Measurements from ENCODE around the gene DDX1.
"Not testable (repeated sequence)": the region's sequence is repeated elsewhere in the genome, so short reads cannot be mapped to it uniquely, and the experiment has no call there.

The DDX1 gene

DNA sequence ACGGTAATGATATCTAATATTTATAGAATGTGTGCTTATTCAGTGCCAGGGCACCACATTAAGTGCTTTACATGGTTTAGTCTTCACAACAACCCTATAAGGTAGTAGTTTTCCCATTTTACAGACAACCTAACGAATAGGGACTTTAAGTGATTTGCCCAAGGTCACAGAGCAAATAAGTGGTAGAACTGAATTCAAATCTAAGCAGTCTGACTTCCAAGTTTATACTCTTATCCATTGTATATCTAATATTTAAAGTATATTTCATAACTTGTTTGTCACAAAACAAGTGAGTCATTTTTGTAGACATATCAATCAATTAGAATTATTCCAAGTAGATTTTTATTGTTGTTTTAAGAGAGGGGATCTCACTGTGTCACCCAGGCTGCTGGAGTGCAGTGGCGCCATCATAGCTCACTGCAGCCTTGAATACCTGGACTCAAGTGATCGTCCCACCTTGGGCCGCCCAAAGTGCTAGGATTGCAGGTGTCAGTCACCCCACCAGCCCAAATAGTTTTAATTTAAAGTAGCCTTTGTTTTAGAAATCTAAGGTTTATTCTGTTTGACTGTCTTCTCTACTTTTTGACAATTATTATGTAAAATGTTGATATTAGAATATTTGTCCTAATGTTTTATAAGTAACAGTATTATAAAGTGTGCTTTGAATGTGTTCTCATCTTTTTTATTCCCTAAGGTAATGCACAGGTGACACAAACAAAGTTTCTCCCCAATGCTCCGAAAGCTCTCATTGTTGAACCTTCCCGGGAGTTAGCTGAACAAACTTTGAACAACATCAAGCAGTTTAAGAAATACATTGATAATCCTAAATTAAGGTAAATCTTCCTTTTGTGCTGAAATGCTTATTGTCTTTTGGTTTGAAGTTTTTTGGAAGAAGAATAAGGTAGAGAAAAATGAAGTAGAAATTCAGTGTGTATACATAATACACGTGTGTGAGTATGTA, 15.1 kb downstream of the DDX1 start:
- TF ChIP-seq POLR2A (IDR thresholded peaks at IDR 0.05; ENCODE audit: extremely low read depth, insufficient read length) (no peak), CTCF (IDR thresholded peaks at IDR 0.05; ENCODE audit: low read depth, low read length) (no peak), MYC (IDR thresholded peaks at IDR 0.05; ENCODE audit: low read depth, low read length) (no peak), MAX (IDR thresholded peaks at IDR 0.05; ENCODE audit: low read depth, low read length) (no peak)
- no peak overlapping the region for H3K4me3 ChIP-seq (ENCODE audit: low read depth, low read length)
- DNase-seq (ENCODE audit: low read depth): no peak

DNA sequence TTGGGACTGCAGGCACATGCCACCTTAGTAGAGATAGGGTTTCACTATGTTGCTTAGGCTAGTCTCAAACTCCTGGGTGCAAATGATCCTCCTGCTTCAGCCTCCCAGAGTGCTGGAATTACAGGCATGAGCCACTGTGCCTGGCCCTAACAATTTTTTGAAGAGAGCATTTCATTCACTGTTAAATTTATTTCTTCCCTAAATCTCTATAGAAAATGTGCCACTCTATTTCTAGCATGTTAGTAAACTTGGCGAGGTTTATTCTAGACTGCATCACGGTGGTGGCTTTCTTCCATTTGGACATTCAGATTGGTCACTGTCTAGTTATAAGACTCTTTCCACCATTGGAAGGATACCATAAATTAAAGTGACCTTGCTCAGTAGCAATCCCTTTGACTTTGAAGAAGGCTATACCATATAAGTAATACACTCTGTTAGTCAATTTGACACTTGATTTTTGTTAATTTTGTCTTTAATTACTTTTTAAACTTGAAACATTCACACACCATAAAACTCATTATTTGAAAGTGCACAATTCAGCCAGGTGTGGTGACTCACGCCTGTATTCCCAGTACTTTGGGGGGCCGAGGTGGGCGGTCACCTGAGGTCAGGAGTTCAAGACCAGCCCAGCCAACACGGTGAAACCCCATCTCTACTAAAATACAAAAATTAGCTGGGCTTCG, 16.2 kb downstream of the DDX1 start:
- no peak for DNase-seq (ENCODE audit: low read depth)
- no peak overlapping the region for H3K4me3 ChIP-seq (ENCODE audit: low read depth, low read length)
- TF ChIP-seq MAX (IDR thresholded peaks at IDR 0.05; ENCODE audit: low read depth, low read length): no peak
- TF ChIP-seq MYC (IDR thresholded peaks at IDR 0.05; ENCODE audit: low read depth, low read length): no peak
- TF ChIP-seq POLR2A (IDR thresholded peaks at IDR 0.05; ENCODE audit: extremely low read depth, insufficient read length): no peak
- no peak for TF ChIP-seq CTCF (IDR thresholded peaks at IDR 0.05; ENCODE audit: low read depth, low read length)

DNA sequence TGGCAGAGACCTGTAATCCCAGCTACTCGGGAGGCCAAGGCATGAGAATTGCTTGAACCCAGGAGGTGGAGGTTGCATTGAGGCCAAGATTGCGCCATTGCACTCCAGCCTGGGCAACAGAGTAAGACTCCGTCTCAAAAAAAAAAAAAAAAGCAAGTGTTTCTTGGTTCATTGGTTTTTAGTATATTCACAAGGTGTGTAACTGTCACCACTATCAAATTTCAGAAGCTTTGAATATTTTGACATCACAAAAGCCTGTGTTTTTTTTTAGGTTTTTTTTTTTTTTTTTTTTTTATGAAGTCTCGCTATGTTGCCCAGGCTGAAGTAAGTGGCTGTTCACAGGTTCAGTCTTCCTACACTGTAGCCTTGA, 16.7 kb downstream of the DDX1 start:
- H3K4me3 ChIP-seq (ENCODE audit: low read depth, low read length): no peak overlapping the region
- no peak for TF ChIP-seq POLR2A (IDR thresholded peaks at IDR 0.05; ENCODE audit: extremely low read depth, insufficient read length)
- TF ChIP-seq CTCF (IDR thresholded peaks at IDR 0.05; ENCODE audit: low read depth, low read length): no peak
- no peak for TF ChIP-seq MAX (IDR thresholded peaks at IDR 0.05; ENCODE audit: low read depth, low read length)
- no peak for TF ChIP-seq MYC (IDR thresholded peaks at IDR 0.05; ENCODE audit: low read depth, low read length)
- no peak for DNase-seq (ENCODE audit: low read depth)

DNA sequence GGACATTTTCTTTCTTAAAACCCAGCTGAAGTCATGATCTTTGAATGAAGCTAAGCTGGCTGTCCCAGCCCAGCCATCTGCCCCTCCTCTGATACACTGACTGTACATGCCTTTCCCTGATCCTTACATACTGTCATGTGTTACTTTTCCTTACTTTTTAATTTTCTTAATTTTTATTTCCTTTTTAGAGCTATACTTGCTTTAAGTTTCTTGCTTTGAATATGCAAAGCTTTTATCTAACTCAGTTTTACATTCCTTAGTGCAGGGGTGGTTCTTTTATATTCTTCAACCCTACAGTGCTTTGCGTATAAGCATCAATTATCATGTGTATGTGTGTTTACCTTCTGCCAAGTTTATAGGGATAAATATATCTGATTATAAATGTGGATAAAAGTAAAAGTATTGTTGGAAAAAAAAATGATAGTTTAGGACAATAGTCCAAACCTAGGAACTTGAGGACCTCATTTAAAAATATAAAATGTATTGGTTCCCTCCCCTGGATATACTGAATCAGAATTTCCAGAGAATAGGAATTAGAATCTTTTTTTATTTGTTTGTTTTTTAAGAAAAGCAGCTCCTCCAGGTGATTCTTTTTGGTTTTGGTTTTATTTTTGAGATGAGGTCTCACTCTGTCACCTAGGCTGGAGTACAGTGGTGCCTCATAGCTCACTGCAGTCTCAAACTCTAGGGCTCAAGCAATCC, 17.8 kb downstream of the DDX1 start:
- H3K4me3 ChIP-seq (ENCODE audit: low read depth, low read length): no peak overlapping the region
- TF ChIP-seq POLR2A (IDR thresholded peaks at IDR 0.05; ENCODE audit: extremely low read depth, insufficient read length): no peak
- no peak for DNase-seq (ENCODE audit: low read depth)

DNA sequence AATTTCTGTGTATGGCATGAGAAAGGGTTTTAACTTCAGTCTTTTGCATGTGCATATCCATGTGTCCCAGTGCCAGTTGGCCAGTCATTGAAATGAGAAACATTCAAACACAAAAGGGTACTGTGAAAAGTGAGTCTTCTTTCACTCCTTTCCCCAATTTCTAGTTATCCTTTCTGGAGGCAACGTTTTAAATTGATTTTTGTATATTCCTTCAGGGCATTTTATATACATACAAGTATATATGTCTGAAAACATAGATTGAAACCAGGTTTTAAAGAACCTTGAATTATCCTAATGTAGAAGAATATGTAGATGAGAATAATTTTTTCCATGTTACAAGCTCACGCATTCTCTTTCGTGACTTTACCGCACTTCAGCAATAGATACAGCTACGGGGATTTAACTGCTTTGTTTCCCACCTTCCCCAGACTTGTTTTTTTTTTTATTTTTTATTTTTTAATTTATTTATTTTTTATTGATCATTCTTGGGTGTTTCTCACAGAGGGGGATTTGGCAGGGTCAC, 18.8 kb downstream of the DDX1 start:
- no peak for TF ChIP-seq CTCF (IDR thresholded peaks at IDR 0.05; ENCODE audit: low read depth, low read length)
- TF ChIP-seq MYC (IDR thresholded peaks at IDR 0.05; ENCODE audit: low read depth, low read length): no peak
- no peak for TF ChIP-seq POLR2A (IDR thresholded peaks at IDR 0.05; ENCODE audit: extremely low read depth, insufficient read length)
- no peak for TF ChIP-seq MAX (IDR thresholded peaks at IDR 0.05; ENCODE audit: low read depth, low read length)
- H3K4me3 ChIP-seq (ENCODE audit: low read depth, low read length): no peak overlapping the region
- no peak for DNase-seq (ENCODE audit: low read depth)

- not testable (repeated sequence) for H3K4me3 ChIP-seq (ENCODE audit: low read depth, low read length); DNase-seq (ENCODE audit: low read depth)
Measured at GRCh38 chr2:15612101-15612500, 20.4 kb downstream of the DDX1 start.
